Upper lobe of right lung (tissue), 1 donor: Measurements from ENCODE around the gene DSC3. TPM values are rescaled to one million over a fixed set of nuclear protein-coding genes. Genes with fewer than 3 reads are reported as not detected.
A peak's percentile ranks its signal among the peaks of the same experiment; 100 is the strongest.

Source experiments
- ATAC-seq: fragments of 200-7000 bp; cut with Tn5 transposase; one replicate; pipeline ENCODE4 v1.9.1; 2020; ENCODE audit warnings: mild to moderate bottlenecking, moderate library complexity
- DNase-seq: peaks from one replicate; pipeline ENCODE4 v3.0.0-alpha.2; 2020
- H3K27ac ChIP-seq: fragments of 200-600 bp; one replicate; pipeline ENCODE4 v1.8.0; 2022
- H3K27me3 ChIP-seq: fragments of 200-600 bp; one replicate; pipeline ENCODE4 v1.8.0; 2022; ENCODE audit warnings: mild to moderate bottlenecking
- H3K36me3 ChIP-seq: fragments of 200-600 bp; one replicate; pipeline ENCODE4 v1.8.0; 2022
- H3K4me1 ChIP-seq: fragments of 200-600 bp; one replicate; pipeline ENCODE4 v1.8.0; 2022
- H3K4me3 ChIP-seq: fragments of 200-600 bp; one replicate; pipeline ENCODE4 v1.8.0; 2022; ENCODE audit warnings: mild to moderate bottlenecking
- H3K9me3 ChIP-seq: fragments of 200-600 bp; one replicate; pipeline ENCODE4 v1.8.0; 2022
- intact Hi-C: fragments of 100-400 bp; cut with DNase I; formaldehyde crosslinking; loops from one replicate; pipeline ENCODE4 v1.11.0; 2022
- total RNA-seq: library from RNA; stranded (reverse); fragmentation: NEBNext Ultra II Directional; extraction: Animal tissue kit (Norgen Biotek cat#: 25700); gene quantifications from one replicate; pipeline ENCODE4 v1.2.1, GENCODE V29; 2021
- TF ChIP-seq, protein P1 (sequence below): fragments of 200-600 bp; IDR thresholded peaks from one replicate; pipeline ENCODE4 v1.8.0; 2022; ENCODE audit warnings: antibody characterized with exemption
- donor health status: DM: no; HTN: yes; CAD: no; lungs with severe emphysema.

Gene DSC3
- total RNA-seq, 1 donor from 2014 or later: 1.6 TPM

DNA sequence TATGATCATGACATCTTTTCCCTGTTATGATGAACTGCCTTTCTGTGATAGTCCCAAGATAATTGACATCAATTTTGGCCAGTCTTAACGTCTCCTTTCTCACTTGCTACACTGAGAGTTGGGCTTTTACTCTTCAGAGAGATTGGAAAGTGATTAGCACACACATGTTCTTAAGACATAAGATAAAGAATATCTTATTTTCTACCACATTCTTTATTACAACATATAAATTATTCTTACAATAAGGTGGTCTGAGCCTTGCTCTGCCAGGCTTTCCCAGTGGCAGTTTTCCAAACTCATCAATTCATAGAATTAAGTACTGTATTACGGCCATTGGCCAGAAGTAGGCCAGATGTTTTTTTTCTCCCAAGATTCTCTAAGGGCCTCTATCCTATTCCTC is 5.7 kb upstream of the DSC3 start:
- H3K27me3 ChIP-seq: peaks cover 12% of the 10 kb centered on the region
- H3K9me3 ChIP-seq: no peaks in the 10 kb centered on the region
- no peak overlapping the region for H3K4me3 ChIP-seq
- H3K4me1 ChIP-seq: no peaks in the 10 kb centered on the region
- ATAC-seq (no peak), DNase-seq (no peak)
- TF ChIP-seq, protein P1, sequence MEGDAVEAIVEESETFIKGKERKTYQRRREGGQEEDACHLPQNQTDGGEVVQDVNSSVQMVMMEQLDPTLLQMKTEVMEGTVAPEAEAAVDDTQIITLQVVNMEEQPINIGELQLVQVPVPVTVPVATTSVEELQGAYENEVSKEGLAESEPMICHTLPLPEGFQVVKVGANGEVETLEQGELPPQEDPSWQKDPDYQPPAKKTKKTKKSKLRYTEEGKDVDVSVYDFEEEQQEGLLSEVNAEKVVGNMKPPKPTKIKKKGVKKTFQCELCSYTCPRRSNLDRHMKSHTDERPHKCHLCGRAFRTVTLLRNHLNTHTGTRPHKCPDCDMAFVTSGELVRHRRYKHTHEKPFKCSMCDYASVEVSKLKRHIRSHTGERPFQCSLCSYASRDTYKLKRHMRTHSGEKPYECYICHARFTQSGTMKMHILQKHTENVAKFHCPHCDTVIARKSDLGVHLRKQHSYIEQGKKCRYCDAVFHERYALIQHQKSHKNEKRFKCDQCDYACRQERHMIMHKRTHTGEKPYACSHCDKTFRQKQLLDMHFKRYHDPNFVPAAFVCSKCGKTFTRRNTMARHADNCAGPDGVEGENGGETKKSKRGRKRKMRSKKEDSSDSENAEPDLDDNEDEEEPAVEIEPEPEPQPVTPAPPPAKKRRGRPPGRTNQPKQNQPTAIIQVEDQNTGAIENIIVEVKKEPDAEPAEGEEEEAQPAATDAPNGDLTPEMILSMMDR: no peak
- no peak overlapping the region for H3K27ac ChIP-seq
- H3K36me3 ChIP-seq: no peaks in the 10 kb centered on the region
- intact Hi-C loops: no loop called here

DNA sequence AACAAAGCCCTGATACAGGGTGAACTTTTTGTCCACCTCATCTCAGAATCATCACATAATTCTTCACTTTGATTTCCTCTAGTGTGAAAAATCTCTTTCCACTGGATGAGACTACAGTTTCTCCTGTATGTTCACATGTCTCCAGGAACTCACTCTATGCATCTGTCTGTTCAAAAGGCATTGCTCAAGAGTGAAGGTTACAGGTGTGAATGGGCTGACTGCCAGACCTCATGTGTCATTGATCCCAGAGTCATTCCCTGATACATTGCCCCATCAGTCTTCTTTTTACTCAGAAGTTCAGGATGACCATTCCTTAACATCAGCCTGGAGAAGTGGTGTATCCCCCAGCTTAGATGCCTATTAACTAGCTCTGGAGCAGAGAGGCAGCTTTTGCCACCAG is 4.4 kb upstream of the DSC3 start:
- Histone ChIP-seq H3K9me3 (no peaks in the 10 kb centered on the region), H3K36me3 (no peaks in the 10 kb centered on the region), H3K4me3 (no peak overlapping the region), H3K27ac (no peak overlapping the region), H3K4me1 (no peaks in the 10 kb centered on the region), H3K27me3 (peaks cover 25% of the 10 kb centered on the region)
- DNase-seq: no peak
- intact Hi-C loops: no loop called here
- TF ChIP-seq, protein P1: no peak
- no peak for ATAC-seq

DNA sequence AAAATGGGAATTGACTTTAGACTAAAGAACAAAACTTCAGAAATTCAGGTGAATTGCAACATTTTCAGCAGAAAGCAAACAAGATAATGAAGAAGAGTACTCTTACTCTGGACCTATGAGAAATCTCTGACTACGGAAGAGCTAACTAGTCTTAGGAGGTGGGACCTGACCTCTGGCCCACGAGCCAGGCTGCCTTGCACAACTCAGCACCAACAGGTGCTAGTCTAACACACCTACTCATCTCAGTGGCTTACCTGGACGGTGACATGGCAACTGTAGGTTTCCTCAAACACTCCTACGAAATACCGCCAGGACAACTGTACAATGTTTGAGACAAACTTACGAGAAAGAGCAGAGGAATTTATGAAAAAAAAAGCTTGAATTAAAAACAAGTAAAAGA is 3.1 kb upstream of the DSC3 start:
- ATAC-seq: no peak
- peaks cover 4% of the 10 kb centered on the region for H3K4me1 ChIP-seq
- H3K9me3 ChIP-seq: no peaks in the 10 kb centered on the region
- TF ChIP-seq, protein P1: no peak
- no peak overlapping the region for H3K27ac ChIP-seq
- peaks cover 38% of the 10 kb centered on the region for H3K27me3 ChIP-seq
- intact Hi-C loops: no loop called here
- DNase-seq: no peak
- no peaks in the 10 kb centered on the region for H3K36me3 ChIP-seq
- no peak overlapping the region for H3K4me3 ChIP-seq

DNA sequence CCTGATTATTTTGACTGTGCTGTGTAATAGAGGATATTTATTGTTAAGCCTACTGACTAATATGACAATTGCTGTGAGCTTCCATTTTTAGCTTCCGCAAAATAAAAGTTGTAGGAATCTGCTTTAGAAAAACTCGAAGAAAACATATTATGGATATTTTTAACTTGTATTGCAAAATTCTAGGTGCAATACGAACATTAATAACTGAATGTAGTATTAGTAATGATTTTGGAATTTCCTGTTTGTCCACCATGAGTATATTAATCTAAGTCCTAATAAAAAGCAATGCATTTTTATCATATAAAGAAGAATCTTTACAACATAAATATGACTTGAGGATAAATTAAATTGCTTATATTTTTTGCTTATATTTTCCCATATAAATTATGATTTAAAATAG is 2.4 kb upstream of the DSC3 start:
- Histone ChIP-seq H3K27ac (no peak overlapping the region), H3K27me3 (peaks cover 45% of the 10 kb centered on the region), H3K36me3 (no peaks in the 10 kb centered on the region), H3K4me1 (peaks cover 4% of the 10 kb centered on the region), H3K9me3 (no peaks in the 10 kb centered on the region), H3K4me3 (no peak overlapping the region)
- TF ChIP-seq, protein P1: no peak
- intact Hi-C loops: no loop called here
- DNase-seq (no peak), ATAC-seq (no peak)

DNA sequence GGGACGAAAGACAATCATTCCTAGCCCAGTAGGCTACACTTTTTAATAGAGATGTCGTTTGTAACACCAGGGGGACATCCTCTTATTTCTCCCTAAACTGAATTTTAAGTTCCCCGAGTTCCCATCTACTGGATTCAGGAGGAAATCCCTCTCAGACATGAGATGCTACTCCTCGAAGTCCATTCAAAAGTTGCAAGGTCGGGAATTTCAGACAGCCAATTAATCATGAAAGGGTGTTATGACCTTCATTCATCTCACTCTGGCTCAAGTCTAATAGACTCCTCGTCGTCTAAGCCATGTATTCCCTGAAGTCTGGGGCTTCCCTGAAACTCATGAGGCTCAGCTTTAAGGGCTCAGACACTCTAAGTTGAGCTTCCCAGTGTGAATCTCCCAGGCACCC is 1.2 kb upstream of the DSC3 start:
- intact Hi-C loops: no loop called here

DNA sequence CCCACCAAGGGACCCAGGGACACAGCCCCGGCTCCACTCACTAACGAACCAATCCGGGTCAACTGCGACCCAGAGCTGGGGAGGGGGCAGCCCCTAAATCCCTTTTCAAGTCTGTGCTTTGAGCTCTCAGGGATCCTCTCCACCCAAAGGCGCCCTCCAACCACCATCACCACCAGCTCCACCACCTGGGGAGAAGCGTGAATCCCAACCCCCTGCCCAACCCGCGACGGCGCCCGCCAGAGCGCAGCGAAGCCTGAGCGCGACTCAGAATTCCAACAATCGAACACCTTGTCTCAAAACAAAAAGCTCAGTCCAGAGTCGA is 497 bp downstream of the DSC3 start:
- Histone ChIP-seq H3K4me1 (peaks cover 4% of the 10 kb centered on the region), H3K36me3 (no peaks in the 10 kb centered on the region), H3K9me3 (no peaks in the 10 kb centered on the region), H3K4me3 (peak overlapping the region; percentile 31), H3K27ac (no peak overlapping the region), H3K27me3 (peaks cover 62% of the 10 kb centered on the region)
- TF ChIP-seq, protein P1: no peak
- DNase-seq (no peak), ATAC-seq (no peak)
- intact Hi-C loops: no loop called here

More for the DNA sequence above, 1.2 kb upstream of the DSC3 start:
- Histone ChIP-seq H3K4me1 (peaks cover 4% of the 10 kb centered on the region), H3K36me3 (no peaks in the 10 kb centered on the region), H3K4me3 (no peak overlapping the region), H3K9me3 (no peaks in the 10 kb centered on the region), H3K27ac (no peak overlapping the region), H3K27me3 (peaks cover 57% of the 10 kb centered on the region)
- ATAC-seq (no peak), DNase-seq (no peak)
- TF ChIP-seq, protein P1: no peak
